ENCODE results near the gene NDUFAF3.

The NDUFAF3 gene

GRCh38 chr3:48991851-48992545, 29.9 kb upstream of the NDUFAF3 start:
- H3K4me1 ChIP-seq (ENCODE audit: control insufficient read depth, insufficient read depth, low read length) = no peaks in the 10 kb centered on the region
- CTCF ChIA-PET = interaction anchor here (0.6 to 1.0 kb wide), 3 partner anchors 16 to 330 kb away, joined by 3 read pairs; partner anchors contain the start of gene NDUFAF3
- H3K27ac ChIP-seq (ENCODE audit: extremely low read depth, low read depth, low read length) = no peak overlapping the region
- no peak for TF ChIP-seq BCL11B (tag by site-specific recombination; IDR thresholded peaks at IDR 0.05; ENCODE audit: low read depth)
- TF ChIP-seq ZNF341 (tag by site-specific recombination; IDR thresholded peaks at IDR 0.05; ENCODE audit: low read depth) = no peak
- no peak for TF ChIP-seq TRIM28 (IDR thresholded peaks at IDR 0.05; ENCODE audit: borderline replicate concordance, low read length)
- no peak for TF ChIP-seq ZNF510 (tag by site-specific recombination; IDR thresholded peaks at IDR 0.05; ENCODE audit: insufficient replicate concordance)
- no peak for TF ChIP-seq ZNF266 (tag by site-specific recombination; IDR thresholded peaks at IDR 0.05; ENCODE audit: low read depth)
- TF ChIP-seq ZSCAN18 (tag by site-specific recombination; IDR thresholded peaks at IDR 0.05) = no peak
- TF ChIP-seq ZNF629 (tag by site-specific recombination; IDR thresholded peaks at IDR 0.05) = peak; percentile 41; the same call in 1 of the 2 replicates
- TF ChIP-seq ATF2 (tag by site-specific recombination; IDR thresholded peaks at IDR 0.05; ENCODE audit: low read depth) = peak; percentile 23; the same call in 1 of the 2 replicates
- TF ChIP-seq ZBTB7A (tag by site-specific recombination; IDR thresholded peaks at IDR 0.05; ENCODE audit: low read depth) = no peak
- H3K9me3 ChIP-seq (ENCODE audit: control insufficient read depth, insufficient read depth, low read depth, low read length) = no peaks in the 10 kb centered on the region
- peaks cover 0 to 19% of the 10 kb centered on the region in 2 experiments; a peak in 2 of 3 replicates for H3K36me3 ChIP-seq (ENCODE audit: control insufficient read depth in 2 of 2, insufficient read depth in 1 of 2, low read length in 2 of 2)
- POLR2A ChIA-PET = interaction anchor here (1.0 to 4.6 kb wide), 4 partner anchors 10 to 28 kb away, joined by 4 to 61 read pairs (median 4); partner anchors contain the start of genes DALRD3 and WDR6
- peak overlapping the region; percentile 83 for H3K4me3 ChIP-seq (ENCODE audit: low read depth, low read length)

- no peak for TF ChIP-seq KLF8 (tag by site-specific recombination; IDR thresholded peaks at IDR 0.05)
- TF ChIP-seq ZBTB17 (tag by site-specific recombination; IDR thresholded peaks at IDR 0.05) = peak; percentile 83
- no peak for TF ChIP-seq ZFP41 (tag by site-specific recombination; IDR thresholded peaks at IDR 0.05; ENCODE audit: borderline replicate concordance)
- TF ChIP-seq ZNF560 (tag by site-specific recombination; IDR thresholded peaks at IDR 0.05; ENCODE audit: borderline replicate concordance) = no peak
- no peak for TF ChIP-seq ZXDB (tag by site-specific recombination; IDR thresholded peaks at IDR 0.05)
- H3K36me3 ChIP-seq (ENCODE audit: control insufficient read depth in 2 of 2, insufficient read depth in 1 of 2, low read length in 2 of 2) = peaks cover 0 to 22% of the 10 kb centered on the region in 2 experiments; a peak in 2 of 3 replicates
- 0 out of 2 replicates have a peak, but pooled peaks cover under 1% of the 10 kb centered on the region for H3K4me1 ChIP-seq (ENCODE audit: control insufficient read depth, insufficient read depth, low read length)
- no peak overlapping the region for H3K4me3 ChIP-seq (ENCODE audit: low read depth, low read length)
- H3K27ac ChIP-seq (ENCODE audit: extremely low read depth, low read depth, low read length) = no peak overlapping the region
- CTCF ChIA-PET = interaction anchor here (1.0 kb wide), 1 partner anchor 13 kb away, joined by 4 read pairs; the partner anchor contains the start of gene WDR6
- no peaks in the 10 kb centered on the region for H3K9me3 ChIP-seq (ENCODE audit: control insufficient read depth, insufficient read depth, low read depth, low read length)
- POLR2A ChIA-PET = interaction anchor here (5.6 kb wide), 1 partner anchor 13 kb away, joined by 34 read pairs; the partner anchor contains the start of gene WDR6
Observed at GRCh38 chr3:48993834-48994233, 28.1 kb upstream of the NDUFAF3 start.

GRCh38 chr3:48996640-48997039, 25.3 kb upstream of the NDUFAF3 start:
- POLR2A ChIA-PET = interaction anchor here (1.4 to 5.6 kb wide), 2 partner anchors 10 to 17 kb away, joined by 3 to 34 read pairs; partner anchors contain the start of gene WDR6
- CTCF ChIA-PET = interaction anchor here (0.7 to 1.0 kb wide), 2 partner anchors 9 to 164 kb away, joined by 3 to 4 read pairs; no protein-coding TSS in a partner anchor
- Histone ChIP-seq H3K4me1 (ENCODE audit: control insufficient read depth, insufficient read depth, low read length) (peaks cover 13% of the 10 kb centered on the region), H3K36me3 (ENCODE audit: control insufficient read depth in 2 of 2, insufficient read depth in 1 of 2, low read length in 2 of 2) (peaks cover 0 to 18% of the 10 kb centered on the region in 2 experiments; a peak in 2 of 3 replicates), H3K27ac (ENCODE audit: extremely low read depth, low read depth, low read length) (no peak overlapping the region), H3K9me3 (ENCODE audit: control insufficient read depth, insufficient read depth, low read depth, low read length) (no peaks in the 10 kb centered on the region), H3K4me3 (ENCODE audit: low read depth, low read length) (no peak overlapping the region)
- TF ChIP-seq ZNF335 (tag by site-specific recombination; conservative IDR thresholded peaks at IDR 0.05) (no peak), ZSCAN16 (tag by site-specific recombination; IDR thresholded peaks at IDR 0.05) (no peak)
